Urothelium cell line (cell line): ENCODE data around the gene CEP104.

ENCODE experiments used
- DNase-seq: peaks from one replicate; pipeline ENCODE4 v3.0.0; 2011; ENCODE audit warnings: low spot score, mixed read lengths
- FAIRE-seq: peaks from 2 replicates; lab custom pipeline; 2011; peaks lifted over from hg19 to GRCh38; lab: Jason Lieb, UNC

Gene CEP104

DNA sequence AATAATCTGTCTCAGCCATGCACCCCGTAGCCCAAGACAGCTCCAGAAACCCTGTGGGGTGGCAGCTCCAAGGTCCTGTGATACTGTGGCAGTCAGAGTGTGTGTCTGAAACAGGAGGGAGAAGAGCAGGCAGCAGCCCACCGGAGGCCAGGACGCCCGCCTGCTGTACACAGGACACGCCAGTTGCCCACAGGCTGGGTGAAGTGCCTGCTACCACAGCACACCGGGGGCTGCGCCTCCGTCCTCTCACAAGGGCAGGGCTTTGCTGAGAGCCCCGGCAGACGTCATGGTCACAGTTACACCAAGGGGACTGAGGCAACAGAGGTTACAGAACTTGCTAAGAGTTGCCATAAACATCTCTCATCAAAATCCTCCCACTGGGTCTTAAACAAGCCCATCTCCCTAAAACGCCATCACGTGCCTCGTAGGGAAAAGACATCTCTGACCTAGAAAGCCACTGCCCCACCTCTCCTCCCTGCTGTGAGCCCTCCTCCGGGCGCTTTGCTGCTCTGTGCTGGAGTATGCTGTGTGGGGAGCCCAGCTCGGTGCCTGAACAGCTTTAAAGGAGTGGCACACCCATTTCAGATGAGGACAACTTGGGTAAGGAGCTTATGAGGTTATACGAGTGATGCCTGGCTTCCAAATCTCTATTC is 37.7 kb upstream of the CEP104 start:
- FAIRE-seq (no peak), DNase-seq (no peak)

DNA sequence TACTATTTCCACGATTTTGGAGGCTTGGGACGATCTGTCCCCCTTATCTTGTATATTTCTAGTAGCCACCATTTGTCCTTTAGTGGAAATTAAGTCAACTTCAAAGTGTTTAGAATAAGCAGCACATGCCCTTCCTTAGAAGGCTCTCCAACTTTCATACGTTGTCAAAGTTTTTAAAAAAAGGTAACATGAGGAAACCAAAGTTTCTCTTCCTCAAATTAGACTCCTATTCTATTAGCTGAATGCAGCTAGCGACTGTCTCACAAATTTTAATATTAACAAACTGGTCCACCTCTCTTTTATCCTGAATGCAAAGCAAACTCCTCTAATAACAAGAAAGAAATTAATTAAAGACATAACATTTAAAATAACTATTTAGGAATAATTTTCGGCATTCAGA is 36.2 kb upstream of the CEP104 start:
- DNase-seq (no peak), FAIRE-seq (no peak)

DNA sequence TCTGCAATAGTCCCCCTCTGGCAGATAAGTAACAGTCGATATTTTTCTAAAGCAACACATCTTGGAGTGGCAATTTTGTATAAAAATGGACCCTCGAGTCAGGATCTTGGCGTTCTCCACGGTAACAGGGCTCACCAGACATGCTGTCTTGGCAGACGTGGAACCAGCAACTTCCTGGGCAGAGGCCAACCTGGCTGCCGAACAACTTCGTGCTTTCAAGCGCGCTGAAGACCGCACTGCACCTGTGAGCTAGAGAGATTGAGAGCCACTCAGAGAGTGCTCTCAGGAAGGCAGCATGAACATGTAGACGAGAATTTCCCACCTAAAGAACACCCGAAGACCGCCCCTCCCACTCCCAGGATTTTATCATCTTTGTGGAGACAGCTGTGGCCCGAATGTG is 35.7 kb upstream of the CEP104 start:
- no peak for FAIRE-seq

DNA sequence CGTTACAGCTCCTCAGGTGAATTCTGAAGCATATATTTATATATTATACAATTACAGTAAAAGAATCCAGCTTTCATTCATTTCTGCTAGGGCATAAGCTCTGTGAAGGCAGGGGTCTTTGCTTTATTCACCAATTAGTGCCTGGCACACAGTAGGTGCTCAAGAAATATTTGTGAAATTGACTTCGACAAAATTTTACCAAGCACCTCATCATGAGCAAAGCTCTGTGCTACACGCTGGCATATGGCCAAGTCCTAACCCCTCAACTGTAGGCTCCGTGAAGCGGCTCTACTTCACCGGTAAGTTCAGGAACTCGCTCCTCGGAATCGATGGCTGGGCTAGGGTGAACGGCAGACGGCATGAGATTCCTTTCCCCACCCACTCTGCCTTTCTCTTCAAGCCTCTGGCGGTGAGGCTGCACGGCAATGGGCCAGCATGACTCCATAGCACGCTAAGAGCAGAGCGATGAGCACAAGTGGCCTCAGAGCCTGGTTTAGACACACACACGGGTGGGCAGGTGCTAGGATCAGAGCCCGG is 34.4 kb upstream of the CEP104 start:
- no peak for DNase-seq
- no peak for FAIRE-seq

More for the DNA sequence above, 35.7 kb upstream of the CEP104 start:
- no peak for DNase-seq

DNA sequence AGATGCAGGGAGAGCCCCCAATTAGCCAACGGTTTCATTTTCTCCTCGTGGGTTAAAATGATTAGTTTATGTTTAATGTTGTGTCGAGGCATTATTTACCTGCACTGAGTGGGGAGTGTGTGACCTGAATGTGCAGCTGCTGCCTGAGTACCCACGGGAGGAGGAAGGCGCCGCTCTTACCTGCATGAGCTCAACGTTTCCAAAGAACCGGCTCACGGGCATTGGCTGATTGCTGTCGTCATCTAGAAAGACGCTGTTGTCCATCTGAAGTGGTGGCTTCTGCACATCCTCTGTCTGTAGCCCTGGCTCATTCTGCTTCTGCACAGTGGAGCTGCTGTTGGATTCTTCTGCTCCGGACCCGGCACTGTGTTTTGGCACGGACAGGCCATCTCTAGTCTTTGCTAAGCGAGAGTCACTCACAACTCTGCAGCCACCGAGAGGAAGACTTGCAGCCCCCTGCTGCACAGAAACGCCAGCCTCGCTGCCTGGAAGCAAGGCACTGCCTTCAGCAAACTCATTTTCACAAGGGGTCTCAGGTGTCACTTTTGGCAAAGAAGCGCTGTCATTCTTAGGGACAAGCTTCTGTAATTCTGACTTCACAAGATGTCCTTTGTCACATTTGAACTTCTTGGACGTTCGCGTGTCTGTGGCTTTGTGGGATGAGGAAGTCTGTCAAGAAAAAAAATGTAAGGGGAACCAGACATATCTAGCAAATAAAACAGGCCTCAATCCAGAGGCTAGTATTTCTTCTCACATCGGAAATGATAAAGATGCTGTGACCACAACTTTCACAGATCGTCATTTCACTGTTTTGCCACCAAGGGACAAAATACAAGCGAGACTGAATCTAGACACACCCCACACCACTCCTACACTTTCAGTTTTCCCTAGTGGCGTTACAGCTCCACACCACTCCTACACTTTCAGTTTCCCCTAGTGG is 33.6 kb upstream of the CEP104 start:
- DNase-seq (no peak), FAIRE-seq (no peak)

DNA sequence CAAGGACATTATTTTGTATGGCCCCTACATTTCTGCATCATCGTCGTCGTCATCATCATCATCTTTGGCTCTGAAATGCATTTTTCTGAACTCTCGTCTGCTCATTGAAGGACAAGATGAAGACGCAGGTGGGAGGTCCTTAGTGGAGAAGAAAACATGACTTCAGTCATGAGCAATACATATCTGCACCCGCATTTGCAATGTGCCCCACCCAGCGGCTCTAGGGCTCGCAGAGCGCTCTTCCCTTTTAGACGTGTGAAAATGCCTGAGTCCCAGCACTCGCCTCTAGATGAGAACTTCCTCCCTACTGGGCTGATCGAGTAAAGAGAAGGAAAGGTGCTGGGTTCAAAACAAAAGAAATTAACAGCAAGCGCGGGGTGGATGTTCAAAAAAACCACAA is 32.9 kb upstream of the CEP104 start:
- FAIRE-seq (no peak), DNase-seq (no peak)

DNA sequence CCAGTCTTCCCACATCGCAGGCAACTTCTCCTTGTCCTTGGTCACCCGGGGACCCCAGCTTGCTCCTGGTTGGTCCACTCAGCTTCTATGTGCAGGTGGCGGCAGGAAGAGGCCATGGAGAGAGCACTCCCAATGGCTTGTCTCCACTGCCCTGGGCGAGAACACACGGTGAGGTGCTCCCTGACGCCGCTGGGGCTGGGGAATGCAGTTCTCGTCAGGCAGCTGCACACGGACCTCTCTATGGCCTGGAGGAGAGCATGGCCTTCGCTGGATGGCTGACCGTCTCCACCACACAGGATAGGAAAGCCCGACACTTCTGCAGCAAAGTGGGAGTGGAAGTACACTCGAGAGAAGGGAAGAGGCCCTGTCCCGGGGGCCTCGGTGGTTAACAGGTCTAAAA is 31.3 kb upstream of the CEP104 start:
- no peak for DNase-seq
- no peak for FAIRE-seq

DNA sequence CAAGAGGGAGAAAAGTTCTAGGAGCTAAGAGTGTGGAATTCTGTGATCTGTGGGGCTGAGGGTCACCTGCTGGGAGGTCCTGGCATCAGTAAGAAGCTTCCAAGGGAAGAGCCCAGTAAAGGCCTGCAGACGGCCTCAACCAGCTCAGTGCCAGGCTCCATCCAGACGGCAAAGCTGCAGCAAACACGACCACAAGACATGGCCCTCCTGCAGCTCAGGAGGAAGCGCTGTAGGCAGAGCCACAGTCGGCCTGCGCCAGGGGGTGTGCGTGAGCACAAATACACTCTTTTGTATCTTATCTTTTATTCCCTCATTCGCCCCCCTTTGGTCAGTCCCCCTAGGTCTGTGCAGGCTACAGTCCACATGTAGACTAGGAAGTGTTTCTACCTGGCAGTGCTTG is 29.7 kb upstream of the CEP104 start:
- FAIRE-seq (no peak), DNase-seq (no peak)

DNA sequence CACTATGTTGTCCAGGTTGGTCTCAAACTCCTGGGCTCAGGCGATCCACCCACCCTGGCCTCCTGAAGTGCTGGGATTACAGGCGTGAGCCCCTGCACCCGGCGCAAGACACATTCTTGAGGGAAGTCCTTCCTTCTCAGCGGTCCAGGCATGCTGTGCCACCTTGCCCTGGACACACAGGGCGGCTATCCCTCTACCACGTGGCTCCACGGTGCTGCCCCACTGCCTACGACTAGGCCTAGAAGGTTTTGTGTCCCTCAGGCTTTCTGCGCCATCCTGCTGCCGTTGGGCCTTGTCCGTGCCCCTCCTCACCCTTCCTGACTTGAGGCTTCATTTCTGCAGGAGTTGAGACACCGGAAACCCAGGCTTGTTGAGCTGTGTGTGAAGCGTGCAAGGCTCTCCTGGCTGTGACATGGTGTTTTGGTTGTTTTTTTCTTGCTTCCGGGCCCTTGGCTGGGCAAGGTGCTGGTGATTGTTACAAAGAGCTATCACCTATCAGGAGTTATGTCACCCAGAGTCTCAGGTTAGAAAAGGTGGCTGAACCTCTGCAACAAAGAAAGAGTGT is 29.2 kb upstream of the CEP104 start:
- no peak for FAIRE-seq

DNA sequence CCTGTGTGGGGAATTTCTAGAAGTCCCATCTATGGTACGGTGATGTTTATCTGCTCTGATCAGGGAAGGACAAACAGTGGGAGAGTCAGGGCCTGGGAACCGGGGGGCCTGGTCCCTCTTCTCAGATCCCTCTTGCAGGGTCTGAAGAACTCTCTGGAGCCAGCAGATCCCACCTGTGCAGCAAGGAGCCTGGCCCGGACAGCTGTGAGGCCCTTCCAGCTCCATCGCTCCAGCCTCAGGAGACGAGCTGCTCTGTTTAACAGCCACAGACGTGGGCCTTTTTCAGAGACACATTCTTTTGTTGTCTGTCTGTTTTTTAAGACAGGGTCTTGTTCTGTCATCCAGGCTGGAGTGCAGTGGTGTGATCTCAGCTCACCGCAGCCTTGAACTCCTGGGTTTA is 28.6 kb upstream of the CEP104 start:
- FAIRE-seq (no peak), DNase-seq (no peak)

More for the DNA sequence above, 29.2 kb upstream of the CEP104 start:
- no peak for DNase-seq

DNA sequence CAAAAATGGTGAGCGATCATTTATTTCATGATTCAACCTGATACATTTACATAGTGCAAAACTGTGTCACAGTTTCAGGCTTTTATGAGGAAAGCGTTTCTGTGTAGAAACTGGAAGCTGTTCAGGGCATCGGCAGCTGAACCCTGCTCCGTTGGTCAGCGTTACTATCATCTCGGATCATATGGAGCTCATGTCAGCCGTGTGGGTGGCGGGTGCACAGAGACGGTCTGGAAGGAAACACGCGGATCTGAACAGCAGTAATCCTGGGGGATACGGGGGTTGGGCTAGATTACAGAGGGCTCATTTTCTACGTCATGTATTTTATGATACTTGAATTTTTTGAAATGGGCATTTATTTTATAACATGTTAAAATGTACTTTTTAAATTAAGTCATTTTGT is 28.0 kb upstream of the CEP104 start:
- DNase-seq (no peak), FAIRE-seq (no peak)

DNA sequence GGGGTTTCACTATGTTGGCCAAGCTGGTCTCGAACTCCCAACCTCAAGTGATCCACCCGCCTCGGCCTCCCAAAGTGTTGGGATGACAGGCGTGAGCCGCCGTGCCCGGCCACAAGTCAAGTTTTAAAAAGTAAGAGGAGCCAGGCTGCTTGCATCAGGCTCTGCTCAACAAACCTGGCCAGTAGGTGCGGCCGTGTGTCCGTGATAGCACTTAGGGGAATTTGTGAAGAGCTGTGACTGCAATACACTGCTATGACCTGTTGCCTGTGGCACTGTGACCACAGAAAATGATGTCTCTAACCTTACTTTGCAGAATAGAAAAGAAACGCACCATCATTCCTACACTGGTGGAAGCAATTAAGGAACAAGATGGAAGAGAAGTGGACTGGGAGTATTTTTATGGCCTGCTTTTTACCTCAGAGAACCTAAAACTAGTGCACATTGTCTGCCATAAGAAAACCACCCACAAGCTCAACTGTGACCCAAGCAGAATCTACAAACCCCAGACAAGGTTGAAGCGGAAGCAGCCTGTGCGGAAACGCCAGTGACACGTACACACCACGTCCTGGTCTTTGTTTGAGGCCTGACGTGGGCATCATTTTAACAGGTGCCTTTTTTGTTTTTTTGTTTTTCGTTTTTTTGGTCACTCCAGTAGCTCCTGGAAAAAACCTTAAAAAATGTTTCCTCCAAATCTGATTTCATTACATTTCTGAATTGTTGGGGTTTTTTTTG is 26.3 kb upstream of the CEP104 start:
- FAIRE-seq (no peak), DNase-seq (no peak)

DNA sequence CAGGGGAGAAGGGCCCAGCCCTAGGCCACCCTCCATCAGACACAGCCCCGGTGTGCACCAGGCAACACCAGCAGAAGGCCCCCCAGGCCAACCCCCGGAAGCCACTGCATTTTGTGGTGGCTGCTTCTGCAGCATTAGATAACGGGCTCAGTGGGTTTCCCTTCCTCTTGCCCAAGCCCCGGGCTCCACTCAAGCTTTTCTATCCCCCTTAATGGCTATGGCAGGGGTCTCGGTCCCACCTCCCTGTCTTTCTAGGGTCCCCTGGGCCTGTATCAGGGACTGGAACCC is 24.1 kb upstream of the CEP104 start:
- no peak for DNase-seq
- FAIRE-seq: no peak

DNA sequence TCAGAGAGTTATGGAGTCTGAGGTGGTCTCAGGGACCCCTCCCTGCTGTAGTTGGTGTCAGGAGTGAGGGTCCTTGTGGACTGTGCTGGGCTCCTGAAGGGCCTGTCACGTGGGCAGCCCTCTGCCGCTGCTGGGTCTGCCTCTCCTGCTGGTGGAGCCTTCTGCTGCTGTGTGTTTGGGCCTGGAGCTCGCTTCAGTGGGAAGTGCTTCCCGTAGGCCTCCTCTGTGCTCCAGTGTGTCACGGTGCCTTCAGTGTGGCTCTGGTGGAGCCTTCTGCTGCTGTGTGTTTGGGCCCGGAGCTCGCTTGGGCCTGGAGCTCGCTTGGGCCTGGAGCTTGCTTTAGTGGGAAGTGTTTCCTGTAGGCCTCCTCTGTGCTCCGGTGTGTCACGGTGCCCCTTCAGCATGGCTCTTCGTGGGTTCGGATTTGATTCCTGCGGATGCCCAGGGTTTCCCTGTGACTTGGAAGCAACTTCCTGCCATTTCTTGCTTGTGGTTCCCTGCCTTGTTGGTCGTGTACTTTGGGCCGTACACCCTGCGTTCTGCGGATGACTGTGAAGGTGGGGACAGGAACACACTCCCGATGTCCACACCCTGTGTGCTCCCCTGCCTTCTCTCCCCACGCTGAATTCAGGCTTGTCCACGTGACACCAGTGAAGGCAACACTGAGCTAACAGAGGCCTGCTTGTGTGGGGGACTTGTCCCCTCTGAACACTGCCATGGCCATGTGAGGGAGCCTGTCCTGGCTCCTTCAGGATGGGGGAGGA is 23.6 kb upstream of the CEP104 start:
- DNase-seq (no peak), FAIRE-seq (no peak)

DNA sequence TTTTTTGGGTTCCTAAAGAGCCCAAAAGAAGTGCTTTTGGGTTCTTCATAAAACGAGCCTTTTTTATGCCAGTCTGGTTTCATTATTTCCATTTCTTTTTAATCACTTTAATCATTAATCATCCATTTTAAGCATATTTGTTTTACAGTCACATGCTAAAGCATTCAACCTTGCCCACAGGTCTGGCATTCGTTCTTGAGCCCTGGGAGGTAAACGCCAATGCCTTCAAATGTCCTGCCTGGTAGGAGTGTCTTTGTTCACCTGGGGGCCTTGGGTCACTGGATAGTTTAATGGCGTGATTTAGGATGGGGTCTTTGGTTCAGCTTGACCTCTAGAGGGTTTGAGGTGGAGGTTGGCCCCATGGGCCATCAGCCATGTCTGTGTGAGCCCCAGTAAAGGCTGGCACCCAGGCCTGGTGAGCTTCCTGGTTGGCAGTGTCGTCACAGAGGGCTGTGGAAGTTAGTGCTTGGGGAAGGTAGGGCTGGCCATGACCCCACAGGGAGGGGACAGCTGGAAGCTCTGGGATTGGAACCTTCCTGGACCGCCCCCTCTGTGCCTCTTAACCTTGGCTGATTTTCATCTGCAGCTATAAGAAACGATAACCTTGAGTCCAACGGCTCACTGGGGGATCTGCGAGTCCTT is 22.9 kb upstream of the CEP104 start:
- DNase-seq (no peak), FAIRE-seq (no peak)

DNA sequence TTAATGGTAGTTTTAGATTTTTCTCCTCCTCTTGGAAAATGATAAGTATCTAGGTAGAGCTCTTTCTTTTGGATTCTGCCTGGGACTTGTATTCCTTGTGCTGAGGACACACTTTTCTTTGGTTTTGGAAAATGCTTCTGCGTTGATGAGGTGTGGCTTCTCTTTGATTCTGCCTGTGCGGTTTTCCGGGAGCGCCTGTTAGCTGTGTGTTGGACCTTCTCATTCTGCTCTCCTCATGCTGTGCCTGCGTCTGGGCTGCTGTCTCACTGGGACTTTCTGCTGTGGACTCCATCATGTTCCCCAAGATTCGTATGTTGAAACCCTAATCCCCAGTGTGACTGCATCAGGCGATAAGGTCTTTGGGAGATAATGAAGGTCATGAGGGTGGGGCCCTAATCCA is 22.1 kb upstream of the CEP104 start:
- FAIRE-seq: no peak
- no peak for DNase-seq

DNA sequence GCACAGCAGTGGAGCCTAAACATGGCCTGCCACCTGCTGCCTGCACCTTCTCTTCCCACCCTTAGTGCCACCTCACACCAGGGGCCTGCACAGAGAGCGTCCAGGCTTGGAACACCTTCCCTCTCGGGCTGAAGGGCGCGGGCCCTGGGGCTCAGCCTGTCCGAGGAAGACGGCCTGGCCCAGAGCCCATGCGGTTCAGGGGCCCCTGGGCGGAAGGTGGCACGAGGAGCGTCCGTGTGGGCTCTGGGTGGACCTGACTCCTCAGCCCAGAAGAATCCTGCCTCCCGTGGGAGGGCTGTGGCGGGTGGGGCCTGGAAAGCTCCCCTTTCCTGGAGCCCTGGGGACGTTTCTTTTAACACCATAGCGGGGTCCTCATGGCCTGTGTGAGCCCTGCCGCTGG is 19.7 kb upstream of the CEP104 start:
- FAIRE-seq (no peak), DNase-seq (no peak)

DNA sequence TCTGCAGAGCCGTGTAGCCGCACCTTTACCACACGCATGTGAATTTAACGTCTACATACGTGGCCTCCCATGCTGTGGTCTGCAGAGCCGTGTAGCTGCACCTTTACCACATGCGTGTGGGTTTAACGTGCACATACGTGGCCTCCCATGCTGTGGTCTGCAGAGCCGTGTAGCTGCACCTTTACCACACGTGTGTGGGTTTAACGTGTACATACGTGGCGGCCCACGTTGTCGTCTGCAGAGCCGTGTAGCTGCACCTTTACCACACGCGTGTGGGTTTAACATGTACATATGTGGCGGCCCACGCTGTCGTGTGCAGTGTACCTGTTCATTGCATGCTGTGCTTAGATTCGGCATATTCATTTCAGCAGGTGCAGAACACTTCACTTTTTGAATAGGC is 17.7 kb upstream of the CEP104 start:
- no peak for DNase-seq
- no peak for FAIRE-seq

DNA sequence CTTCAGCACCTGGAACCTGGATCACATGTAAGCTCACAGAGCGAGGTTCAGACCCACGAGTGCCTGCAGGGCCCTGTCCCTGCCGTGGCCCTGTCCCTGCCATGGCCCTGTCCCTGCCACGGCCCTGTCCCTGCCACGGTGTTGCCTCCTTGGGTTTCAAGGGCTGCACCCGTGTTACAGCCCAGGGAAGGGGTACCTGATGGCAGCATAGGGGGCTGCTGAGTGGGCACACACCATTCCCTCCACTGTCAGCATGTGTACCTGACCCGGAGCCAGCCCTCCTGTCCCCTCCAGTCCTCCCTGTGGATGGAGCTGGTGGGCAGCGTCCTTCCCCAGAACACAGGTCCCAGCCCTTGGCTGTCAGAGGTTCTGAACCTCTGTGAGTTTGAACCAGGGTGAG is 15.5 kb upstream of the CEP104 start:
- FAIRE-seq (no peak), DNase-seq (no peak)

DNA sequence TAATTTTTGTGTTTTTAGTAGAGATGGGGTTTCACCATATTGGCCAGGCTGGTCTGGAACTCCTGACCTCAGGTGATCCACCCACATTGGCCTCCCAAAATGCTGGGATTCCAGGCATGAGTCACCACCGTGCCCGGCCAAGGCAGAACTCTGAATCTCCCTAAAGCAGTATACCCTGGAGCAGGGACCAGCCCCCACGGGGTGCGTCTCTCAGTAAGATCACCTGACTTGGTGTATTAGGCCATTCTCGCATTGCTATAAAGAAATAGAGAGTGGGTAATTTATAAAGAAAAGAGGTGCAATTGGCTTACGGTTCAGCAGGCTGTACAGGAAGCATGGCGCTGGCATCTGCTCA is 14.4 kb upstream of the CEP104 start:
- no peak for DNase-seq
- FAIRE-seq: no peak
